Fibroblast of skin of back (primary cell): ENCODE measurements around the gene PRKACB.
"Not testable (repeated sequence)": the region's sequence is repeated elsewhere in the genome, so short reads cannot be mapped to it uniquely, and the experiment has no call there.

ENCODE experiments used
- DNase-seq: peaks from one replicate; pipeline ENCODE4 v3.0.0-alpha.2; 2013

The PRKACB gene

GRCh38 chr1:84223751-84224432 lies 79.8 kb downstream of the PRKACB start:
- no peak for DNase-seq

- DNase-seq: no peak
Measured at GRCh38 chr1:84224905-84225304, 80.8 kb downstream of the PRKACB start.

GRCh38 chr1:84225646-84226045 lies 81.6 kb downstream of the PRKACB start:
- DNase-seq: no peak

GRCh38 chr1:84232676-84233075 lies 88.6 kb downstream of the PRKACB start:
- not testable (repeated sequence) for DNase-seq

- DNase-seq: no peak
Measured at GRCh38 chr1:84236256-84236655, 92.2 kb downstream of the PRKACB start.

GRCh38 chr1:84242641-84243040 lies 98.6 kb downstream of the PRKACB start:
- no peak for DNase-seq

- DNase-seq: no peak
Measured at GRCh38 chr1:84245563-84245962, 101.5 kb downstream of the PRKACB start.

GRCh38 chr1:84246213-84246612 lies 102.1 kb downstream of the PRKACB start:
- no peak for DNase-seq

GRCh38 chr1:84247425-84248220 lies 103.6 kb downstream of the PRKACB start:
- peak; percentile 54 for DNase-seq

GRCh38 chr1:84250668-84251067 lies 106.6 kb downstream of the PRKACB start:
- no peak for DNase-seq

- DNase-seq: peak; percentile 74
Measured at GRCh38 chr1:84253036-84253435, 109.0 kb downstream of the PRKACB start.

- DNase-seq: peak; percentile 90
Measured at GRCh38 chr1:84253891-84254290, 109.8 kb downstream of the PRKACB start.

GRCh38 chr1:84254703-84255238 lies 110.7 kb downstream of the PRKACB start:
- no peak for DNase-seq

- DNase-seq: no peak
Measured at GRCh38 chr1:84255582-84255981, 111.5 kb downstream of the PRKACB start.

- DNase-seq: no peak
Measured at GRCh38 chr1:84257617-84258016, 113.5 kb downstream of the PRKACB start.

- DNase-seq: no peak
Measured at GRCh38 chr1:84259376-84259775, 115.3 kb downstream of the PRKACB start.

- no peak for DNase-seq
Measured at GRCh38 chr1:84259989-84260388, 115.9 kb downstream of the PRKACB start.

GRCh38 chr1:84260852-84261518 lies 116.9 kb downstream of the PRKACB start:
- no peak for DNase-seq

GRCh38 chr1:84264961-84265360 lies 120.9 kb downstream of the PRKACB start:
- DNase-seq: no peak

GRCh38 chr1:84265867-84266266 lies 121.8 kb downstream of the PRKACB start:
- no peak for DNase-seq

- DNase-seq: no peak
Measured at GRCh38 chr1:84266748-84267147, 122.7 kb downstream of the PRKACB start.

- DNase-seq: no peak
Measured at GRCh38 chr1:84267476-84267875, 123.4 kb downstream of the PRKACB start.

GRCh38 chr1:84268346-84268745 lies 124.3 kb downstream of the PRKACB start:
- DNase-seq: no peak
